Lung (tissue), 12 donors: Measurements from ENCODE around the gene VWA3A. TPM values are rescaled to one million over a fixed set of nuclear protein-coding genes. Genes with fewer than 3 reads are reported as not detected.
"Not testable (repeated sequence)": the region's sequence is repeated elsewhere in the genome, so short reads cannot be mapped to it uniquely, and the experiment has no call there.

Experiments
- ATAC-seq: fragments of 200-7000 bp; cut with Tn5 transposase; one replicate; pipeline ENCODE4 v1.9.1; 2020; ENCODE audit warnings: moderate number of reproducible peaks; ENCODE audit not compliant: insufficient read depth, low FRiP score
- DNase-seq, 3 donors: peaks; one replicate each; pipeline ENCODE4 v3.0.0-alpha.2; 2013 to 2017
- H3K27ac ChIP-seq, 2 donors: one replicate each; pipeline ENCODE4 v1.5.1; 2013; ENCODE audit warnings: mild to moderate bottlenecking in 2 of 2, moderate library complexity in 2 of 2, control low read depth in 1 of 2, inconsistent platforms in 1 of 2, low read depth in 1 of 2, low read length in 1 of 2
- H3K27me3 ChIP-seq, 3 donors: one replicate each; pipeline ENCODE4 v1.5.1; 2013; ENCODE audit warnings: low read length in 2 of 3; ENCODE audit not compliant: control insufficient read depth in 3 of 3, insufficient read depth in 3 of 3
- H3K36me3 ChIP-seq, 4 donors: one replicate each; pipeline ENCODE4 v1.5.1; 2013; ENCODE audit warnings: low read length in 4 of 4, mild to moderate bottlenecking in 1 of 4, moderate library complexity in 1 of 4; ENCODE audit not compliant: control insufficient read depth in 4 of 4, insufficient read depth in 4 of 4
- H3K4me1 ChIP-seq, 5 donors: one replicate each; pipeline ENCODE4 v1.5.1; 2013; ENCODE audit warnings: low read length in 5 of 5, mild to moderate bottlenecking in 2 of 5, moderate library complexity in 1 of 5; ENCODE audit not compliant: control insufficient read depth in 5 of 5, insufficient read depth in 5 of 5
- H3K4me3 ChIP-seq: one replicate; pipeline ENCODE4 v1.5.1; 2013; ENCODE audit warnings: mild to moderate bottlenecking, control low read depth, moderate library complexity
- H3K9ac ChIP-seq, 2 donors: one replicate each; pipeline ENCODE4 v1.5.1; 2013; ENCODE audit warnings: low read length in 2 of 2, control low read depth in 1 of 2; ENCODE audit not compliant: insufficient read depth in 1 of 2
- H3K9me3 ChIP-seq, 4 donors: one replicate each; pipeline ENCODE4 v1.5.1; 2013; ENCODE audit warnings: low read length in 3 of 4, mild to moderate bottlenecking in 1 of 4, moderate library complexity in 1 of 4; ENCODE audit not compliant: control insufficient read depth in 4 of 4, insufficient read depth in 3 of 4
- CTCF ChIP-seq: IDR thresholded peaks from 2 replicates; pipeline ENCODE4 v1.5.1; 2012; ENCODE audit warnings: mild to moderate bottlenecking; ENCODE audit errors: control extremely low read depth, extremely low read depth
- WGBS, 2 donors: extraction: QIAGEN DNeasy Blood & Tissue Kit; methylation state at CpG; one replicate each; pipeline ENCODE4 v1.1.7; 2013; 5-methylcytosine and 5-hydroxymethylcytosine counted together
- polyA plus RNA-seq, 2 donors: library from polyadenylated mRNA; stranded (reverse); fragments of 200-250 nt; gene quantifications; one replicate each; pipeline ENCODE4 v1.2.1, GENCODE V29; 2013
- total RNA-seq, 2 donors: library from RNA; depleted of rRNA in 1 of 2; stranded (reverse); fragments of >200 nt in 1 of 2; gene quantifications; one replicate each; pipeline ENCODE4 v1.2.1, GENCODE V29; 2014 to 2021
- donor health status: control.
- donor health status: control.
- donor health status: Bipolar disorder and iron deficiency.
- donor health status: healthy.
- donor health status: DM: yes; HTN: yes; CAD: no.

Gene VWA3A
- total and polyA plus RNA-seq, 4 donors, result 2.4 to 15.1 (median 8.7) TPM

DNA sequence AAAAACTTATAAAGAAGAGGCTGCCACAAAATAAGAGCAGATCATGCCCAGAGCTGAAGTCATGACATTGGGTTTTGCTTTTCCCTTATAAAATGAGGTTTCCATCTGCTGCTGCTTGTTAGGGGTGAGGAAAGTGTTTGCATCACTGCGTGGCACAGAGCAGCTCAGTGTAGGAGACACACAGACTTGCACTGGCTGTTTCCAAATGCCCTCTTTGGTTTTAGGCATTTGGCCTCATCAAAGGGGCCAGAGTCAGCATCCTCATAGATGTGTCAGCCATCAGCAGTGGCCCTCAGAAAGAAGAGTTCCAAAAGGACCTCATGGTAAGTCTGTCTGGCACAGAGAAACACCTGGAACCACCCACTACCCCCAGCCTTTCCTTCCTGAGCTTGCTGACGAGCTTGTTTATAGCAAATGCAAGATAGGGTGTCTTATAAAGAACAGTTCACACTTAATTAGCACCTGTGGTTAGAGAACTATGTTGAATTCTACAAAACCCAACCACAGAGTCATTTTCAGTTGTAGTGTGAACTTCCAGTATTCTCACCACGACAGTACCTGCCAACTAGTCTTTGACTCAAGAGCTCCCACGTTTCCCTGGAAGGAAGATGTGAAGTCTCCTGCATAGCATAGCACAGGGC is 17.0 kb downstream of the VWA3A start:
- DNase-seq, result no peak
- WGBS, 2 donors, result 48 to 51% methylated on average over 4 of the region's 4 CpGs
- H3K9me3 ChIP-seq, result no peaks in the 10 kb centered on the region
- H3K4me1 ChIP-seq, result no peaks in the 10 kb centered on the region
- no peak for TF ChIP-seq CTCF
- ATAC-seq, result no peak
- no peak overlapping the region for H3K27ac ChIP-seq
- no peak overlapping the region for H3K9ac ChIP-seq
- no peaks in the 10 kb centered on the region for H3K36me3 ChIP-seq
- no peak overlapping the region for H3K4me3 ChIP-seq
- H3K27me3 ChIP-seq, result peaks cover 0 to 7% (median 0%) of the 10 kb centered on the region in 3 donors

DNA sequence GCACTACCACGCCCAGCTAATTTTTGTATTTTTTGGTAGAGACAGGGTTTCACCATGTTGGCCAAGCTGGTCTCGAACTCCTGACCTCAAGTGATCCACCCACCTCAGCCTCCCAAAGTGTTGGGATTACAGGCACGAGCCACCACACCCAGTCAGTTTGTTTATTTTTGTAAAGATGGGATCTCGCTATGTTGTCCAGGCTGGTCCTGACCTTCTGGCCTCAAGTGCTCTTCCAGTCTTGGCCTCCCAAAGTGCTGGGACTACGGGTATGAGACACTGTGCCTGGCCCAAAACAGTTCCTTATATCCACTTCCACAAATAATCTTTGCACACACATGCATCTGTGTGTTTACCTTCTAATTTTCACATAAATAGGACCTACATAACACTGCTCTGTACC is 19.3 kb downstream of the VWA3A start:
- DNase-seq, ATAC-seq: not testable (repeated sequence)
- WGBS, 2 donors, result 78 to 86% methylated on average over 5 of the region's 5 CpGs

GRCh38 chr16:22116095-22116700 is 23.9 kb downstream of the VWA3A start:
- no peaks in the 10 kb centered on the region for H3K9me3 ChIP-seq
- no peak for TF ChIP-seq CTCF
- no peaks in the 10 kb centered on the region for H3K27me3 ChIP-seq
- H3K36me3 ChIP-seq, result no peaks in the 10 kb centered on the region
- H3K9ac ChIP-seq, result no peak overlapping the region
- DNase-seq, result no peak
- H3K4me3 ChIP-seq, result no peak overlapping the region
- H3K27ac ChIP-seq, result no peak overlapping the region
- no peak for ATAC-seq
- no peaks in the 10 kb centered on the region for H3K4me1 ChIP-seq
- WGBS, 2 donors, result 82 to 100% methylated on average over 2 of the region's 2 CpGs

More for the DNA sequence above, 19.3 kb downstream of the VWA3A start:
- not testable (repeated sequence) for H3K9ac ChIP-seq, H3K9me3 ChIP-seq, H3K36me3 ChIP-seq, H3K27me3 ChIP-seq, H3K4me3 ChIP-seq, H3K27ac ChIP-seq, H3K4me1 ChIP-seq

DNA sequence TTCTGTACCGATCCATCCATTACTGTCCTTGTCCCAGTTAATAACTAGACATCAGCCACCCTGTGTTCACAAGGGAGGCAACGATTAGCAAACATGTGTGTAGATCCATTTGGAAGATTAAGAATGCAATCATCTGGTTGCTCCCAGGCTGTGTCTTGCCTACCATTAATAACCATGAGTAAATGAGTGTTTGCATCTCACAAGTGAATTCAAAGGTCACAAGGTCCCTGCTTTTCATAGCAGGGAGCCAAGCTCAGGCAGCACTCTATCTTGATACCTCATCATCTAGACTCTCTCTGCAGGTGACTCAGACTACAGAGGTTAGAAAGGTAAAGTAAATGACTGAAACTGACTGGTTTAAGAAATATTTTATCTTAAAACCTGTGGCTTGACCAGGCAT is 25.3 kb downstream of the VWA3A start:
- DNase-seq (no peak), ATAC-seq (no peak)
- WGBS, 2 donors, result 83 to 94% methylated on average over 2 of the region's 2 CpGs

More for the DNA sequence above, 25.3 kb downstream of the VWA3A start:
- Histone ChIP-seq H3K36me3 (no peaks in the 10 kb centered on the region), H3K4me3 (no peak overlapping the region), H3K4me1 (no peaks in the 10 kb centered on the region), H3K9me3 (no peaks in the 10 kb centered on the region), H3K27me3 (no peaks in the 10 kb centered on the region), H3K27ac (no peak overlapping the region), H3K9ac (no peak overlapping the region)
- TF ChIP-seq CTCF, result no peak
